ENCODE results near the gene AQR. TPM values are rescaled to one million over a fixed set of nuclear protein-coding genes. Genes with fewer than 3 reads are reported as not detected.

The AQR gene
- total and polyA plus RNA-seq, 10 of the 15 experiments (the other 5 are each of a cell fraction or from before 2014, with no cell fraction given), result 18.2 to 53.5 (median 32.6) TPM

DNA sequence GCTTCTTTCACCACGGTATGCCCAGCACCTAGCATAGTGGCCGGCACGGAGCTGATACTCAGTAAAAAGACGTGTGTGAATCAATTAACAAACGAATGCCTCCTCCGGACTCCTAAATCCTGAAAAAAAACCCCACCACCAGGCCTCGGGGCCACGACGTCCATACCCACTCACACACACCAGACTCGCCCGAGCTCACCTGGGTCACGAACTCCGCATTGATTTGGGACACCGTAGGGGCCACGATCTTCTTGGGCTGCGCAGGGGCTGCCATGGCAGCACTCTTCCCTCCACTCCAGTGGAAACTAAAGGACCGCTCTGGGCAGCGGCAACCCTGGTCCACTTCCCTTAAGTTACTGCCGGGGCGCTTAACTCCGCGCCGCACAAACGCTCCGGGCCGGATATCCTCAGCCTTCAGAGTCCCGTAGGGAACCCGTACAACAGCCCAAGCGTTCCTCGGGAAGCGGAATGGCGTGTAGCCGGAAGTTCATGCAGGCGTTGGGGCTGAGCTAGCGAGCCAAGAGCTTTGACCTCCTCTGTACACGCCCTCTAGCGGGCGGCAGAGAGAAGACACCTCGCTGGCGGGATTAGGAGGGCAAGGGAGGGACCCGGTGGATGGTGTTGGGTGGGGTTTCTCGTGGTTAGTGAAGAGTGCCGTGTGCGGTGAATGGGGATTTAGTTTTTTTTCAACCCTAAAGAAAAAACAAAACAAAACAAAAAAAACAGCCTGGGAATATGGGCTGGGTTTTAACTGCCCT, at the start of gene AQR (continued):
- TF ChIP-seq ZBTB11 (CRISPR knock-in tag; IDR thresholded peaks at IDR 0.05) (peak; percentile 92), SP1 (IDR thresholded peaks at IDR 0.05; ENCODE audit: low read depth, low read length) (peak; percentile 59), ZNF207 (IDR thresholded peaks at IDR 0.05; ENCODE audit: borderline replicate concordance) (peak; percentile 98), HDGF (IDR thresholded peaks at IDR 0.05) (peak; percentile 63; the same call in 1 of the 2 replicates), DPF2 (IDR thresholded peaks at IDR 0.05) (no peak), MYB (IDR thresholded peaks at IDR 0.05; ENCODE audit: borderline replicate concordance, low read depth, low read length) (no peak), LARP7 (IDR thresholded peaks at IDR 0.05) (peak; percentile 31; the same call in 1 of the 2 replicates), ETV6 (conservative IDR thresholded peaks at IDR 0.05 in 1 of 2, IDR thresholded peaks at IDR 0.05 in 1 of 2; ENCODE audit: borderline replicate concordance in 1 of 2, low read depth in 1 of 2) (peak in 1 of 2 experiments; percentile 52; a peak in 1 of 4 replicates), BCLAF1 (IDR thresholded peaks at IDR 0.05) (no peak), FOXM1 (IDR thresholded peaks at IDR 0.05; ENCODE audit: low read depth, low read length) (peak; percentile 69; the same call in 1 of the 2 replicates), BACH1 (IDR thresholded peaks at IDR 0.05; ENCODE audit: borderline replicate concordance) (peak; percentile 27; the same call in 1 of the 2 replicates), PRDM15 (CRISPR knock-in tag; IDR thresholded peaks at IDR 0.05) (no peak), ZBTB40 (IDR thresholded peaks at IDR 0.05; ENCODE audit: borderline replicate concordance) (peak; percentile 99), CREB1 (IDR thresholded peaks at IDR 0.05; ENCODE audit: low read depth) (peak; percentile 95)

Measured in GM12878 (cell line).